ENCODE measurements around the gene KIAA0930.

The KIAA0930 gene

DNA sequence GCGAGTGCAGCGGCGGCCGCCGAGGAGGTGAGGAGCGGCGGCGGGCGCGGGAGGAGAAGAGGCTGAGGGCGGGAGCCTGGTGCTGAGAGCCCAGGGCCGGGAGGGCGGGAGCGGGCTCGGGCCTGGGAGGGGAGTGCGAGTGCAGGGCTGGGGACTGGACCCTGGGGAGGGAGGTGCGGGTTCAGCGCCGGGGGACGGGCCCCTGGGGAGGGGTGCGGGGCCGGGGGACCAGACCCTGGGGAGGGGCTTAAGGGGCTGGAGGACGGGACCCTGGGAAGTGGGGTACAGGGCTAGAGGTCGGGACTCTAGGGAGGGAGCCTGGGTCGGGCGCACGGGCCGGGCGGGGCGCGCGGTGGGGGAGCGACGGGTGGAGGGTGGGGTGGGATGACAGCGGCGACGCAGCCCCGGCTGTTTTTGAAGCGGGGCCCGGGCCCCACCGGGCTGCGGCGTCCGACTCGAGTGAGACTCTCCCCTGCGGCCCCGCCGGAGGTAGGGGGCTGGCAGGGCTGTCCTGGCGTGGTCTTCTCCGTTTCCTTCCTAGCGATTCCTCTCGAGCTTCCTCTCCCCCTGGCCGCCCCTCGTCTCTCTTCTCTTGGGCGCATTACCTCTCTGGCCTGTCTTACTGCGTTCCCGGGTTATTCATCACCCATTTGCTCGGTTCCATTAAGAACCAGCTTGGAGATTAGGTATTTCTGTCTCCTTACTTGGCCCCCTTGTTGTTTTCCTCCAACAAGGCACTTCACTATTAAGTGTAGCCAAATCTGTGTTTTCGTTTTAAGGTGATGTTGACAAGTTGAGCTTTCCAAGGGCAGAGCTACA lies 76.2 kb downstream of the KIAA0930 start:
- TF ChIP-seq BACH2 (CRISPR knock-in tag; IDR thresholded peaks at IDR 0.05; ENCODE audit: borderline replicate concordance) = no peak
- no peak for TF ChIP-seq RARB (CRISPR knock-in tag; IDR thresholded peaks at IDR 0.05)
- ATAC-seq = peak; percentile 52

DNA sequence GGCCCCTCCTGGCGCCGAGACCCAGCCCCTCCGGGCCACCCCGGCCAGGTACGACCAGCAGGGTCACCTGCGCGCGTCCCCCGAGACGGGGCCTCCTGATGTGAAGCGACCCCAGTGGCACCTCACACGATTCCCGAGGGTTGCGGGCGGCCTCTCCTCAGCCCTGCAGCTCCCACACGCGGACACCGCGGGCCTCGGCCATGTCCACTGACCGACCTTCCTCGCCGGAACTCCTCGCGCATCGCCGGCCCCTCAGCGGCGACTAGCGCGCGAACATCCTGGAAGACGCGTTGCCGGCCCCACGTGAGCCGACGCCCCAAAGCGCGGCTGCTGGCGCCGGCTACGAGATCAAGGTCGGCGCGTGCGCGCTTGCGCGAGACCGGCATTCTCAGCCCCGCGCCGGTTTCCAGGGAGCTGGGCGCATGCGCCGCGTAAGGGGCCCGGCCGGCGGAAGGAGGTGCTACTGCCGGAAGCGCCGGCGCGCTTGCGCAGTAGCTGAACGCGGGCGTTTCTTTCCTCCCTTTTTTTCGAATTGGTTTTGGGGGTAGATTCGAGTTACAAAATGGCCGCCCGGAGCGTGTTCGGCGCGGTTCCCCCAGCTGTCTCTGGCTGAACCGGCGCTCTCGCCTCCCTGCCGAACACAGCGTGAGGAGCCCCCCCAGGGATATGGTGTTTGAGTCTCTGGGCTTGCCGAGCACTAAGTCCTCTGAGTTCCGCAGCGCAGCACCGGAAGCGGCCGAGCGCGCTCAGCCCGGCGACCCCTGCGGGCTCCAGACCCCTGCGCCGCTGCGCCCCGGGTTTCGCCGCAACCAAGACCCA lies 77.0 kb downstream of the KIAA0930 start, which contains the start of gene NUP50:
TSS of gene NUP50 (plus strand) at position 475 of the 819 bp plus-strand sequence. CDS start 4,253 bp downstream, outside the sequence.
- ATAC-seq = peak; percentile 86
- no peak for TF ChIP-seq OSR1 (CRISPR knock-in tag; IDR thresholded peaks at IDR 0.05)
- no peak for TF ChIP-seq TOX (CRISPR knock-in tag; IDR thresholded peaks at IDR 0.05; ENCODE audit: borderline replicate concordance)
- TF ChIP-seq, protein P1, sequence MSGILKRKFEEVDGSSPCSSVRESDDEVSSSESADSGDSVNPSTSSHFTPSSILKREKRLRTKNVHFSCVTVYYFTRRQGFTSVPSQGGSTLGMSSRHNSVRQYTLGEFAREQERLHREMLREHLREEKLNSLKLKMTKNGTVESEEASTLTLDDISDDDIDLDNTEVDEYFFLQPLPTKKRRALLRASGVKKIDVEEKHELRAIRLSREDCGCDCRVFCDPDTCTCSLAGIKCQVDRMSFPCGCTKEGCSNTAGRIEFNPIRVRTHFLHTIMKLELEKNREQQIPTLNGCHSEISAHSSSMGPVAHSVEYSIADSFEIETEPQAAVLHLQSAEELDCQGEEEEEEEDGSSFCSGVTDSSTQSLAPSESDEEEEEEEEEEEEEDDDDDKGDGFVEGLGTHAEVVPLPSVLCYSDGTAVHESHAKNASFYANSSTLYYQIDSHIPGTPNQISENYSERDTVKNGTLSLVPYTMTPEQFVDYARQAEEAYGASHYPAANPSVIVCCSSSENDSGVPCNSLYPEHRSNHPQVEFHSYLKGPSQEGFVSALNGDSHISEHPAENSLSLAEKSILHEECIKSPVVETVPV (CRISPR knock-in tag; IDR thresholded peaks at IDR 0.05) = no peak
- no peak for TF ChIP-seq CSDC2 (CRISPR knock-in tag; IDR thresholded peaks at IDR 0.05)

DNA sequence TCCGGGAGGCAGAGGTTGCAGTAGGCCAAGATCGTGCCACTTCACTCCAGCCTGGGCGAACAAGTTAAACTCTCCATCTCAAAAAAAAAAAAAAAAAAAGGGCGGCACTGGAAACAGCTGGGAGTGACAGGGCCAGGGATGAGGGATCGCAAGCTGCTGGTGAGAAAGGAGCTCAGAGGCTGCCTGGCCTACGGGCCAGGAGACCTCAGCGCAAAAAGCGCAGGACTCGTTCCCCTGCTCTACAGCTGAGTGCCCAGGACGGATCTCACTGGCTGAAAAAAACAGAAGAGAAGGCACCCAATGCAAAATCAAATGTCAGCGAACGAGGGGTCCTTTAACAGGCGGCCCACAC lies 77.6 kb downstream of the KIAA0930 start:
- TF ChIP-seq ZC3H10 (CRISPR knock-in tag; IDR thresholded peaks at IDR 0.05) (no peak), OSR1 (CRISPR knock-in tag; IDR thresholded peaks at IDR 0.05) (no peak), ARNTL (CRISPR knock-in tag; IDR thresholded peaks at IDR 0.05; ENCODE audit: borderline replicate concordance, low read depth) (no peak), ESRRG (CRISPR knock-in tag; IDR thresholded peaks at IDR 0.05) (no peak), PPARA (CRISPR knock-in tag; IDR thresholded peaks at IDR 0.05; ENCODE audit: borderline replicate concordance) (no peak)
- peak; percentile 62 for ATAC-seq

DNA sequence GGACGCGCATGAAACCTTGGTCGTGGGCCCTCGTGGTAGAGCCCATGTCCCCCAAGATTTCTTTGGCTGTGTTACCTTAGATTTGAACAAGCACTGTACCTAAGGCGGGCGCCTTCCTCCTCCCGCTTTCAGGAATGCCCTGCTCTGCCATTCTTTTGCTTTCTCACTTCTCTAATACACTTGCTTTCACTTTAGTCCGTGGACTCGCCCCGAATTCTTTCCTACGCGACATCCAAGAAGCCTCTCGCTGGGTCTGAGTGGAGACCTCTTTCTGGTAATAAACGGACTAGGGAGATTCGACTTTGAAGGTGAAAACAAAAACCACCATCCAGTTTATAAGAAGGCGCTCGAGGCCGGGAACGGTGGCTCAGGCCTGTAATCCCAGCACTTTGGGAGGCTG lies 78.2 kb downstream of the KIAA0930 start:
- ATAC-seq = no peak
- no peak for TF ChIP-seq ZNF70 (CRISPR knock-in tag; IDR thresholded peaks at IDR 0.05)
- no peak for TF ChIP-seq PPARA (CRISPR knock-in tag; IDR thresholded peaks at IDR 0.05; ENCODE audit: borderline replicate concordance)
- TF ChIP-seq GLIS3 (CRISPR knock-in tag; IDR thresholded peaks at IDR 0.05) = no peak
- no peak for TF ChIP-seq ZFP30 (CRISPR knock-in tag; IDR thresholded peaks at IDR 0.05)
- no peak for TF ChIP-seq BACH2 (CRISPR knock-in tag; IDR thresholded peaks at IDR 0.05; ENCODE audit: borderline replicate concordance)
- no peak for TF ChIP-seq TCF4 (CRISPR knock-in tag; IDR thresholded peaks at IDR 0.05; ENCODE audit: borderline replicate concordance)
- no peak for TF ChIP-seq ZFP3 (CRISPR knock-in tag; IDR thresholded peaks at IDR 0.05)
- TF ChIP-seq, protein P1 (CRISPR knock-in tag; IDR thresholded peaks at IDR 0.05) = no peak
- no peak for TF ChIP-seq CSDC2 (CRISPR knock-in tag; IDR thresholded peaks at IDR 0.05)

DNA sequence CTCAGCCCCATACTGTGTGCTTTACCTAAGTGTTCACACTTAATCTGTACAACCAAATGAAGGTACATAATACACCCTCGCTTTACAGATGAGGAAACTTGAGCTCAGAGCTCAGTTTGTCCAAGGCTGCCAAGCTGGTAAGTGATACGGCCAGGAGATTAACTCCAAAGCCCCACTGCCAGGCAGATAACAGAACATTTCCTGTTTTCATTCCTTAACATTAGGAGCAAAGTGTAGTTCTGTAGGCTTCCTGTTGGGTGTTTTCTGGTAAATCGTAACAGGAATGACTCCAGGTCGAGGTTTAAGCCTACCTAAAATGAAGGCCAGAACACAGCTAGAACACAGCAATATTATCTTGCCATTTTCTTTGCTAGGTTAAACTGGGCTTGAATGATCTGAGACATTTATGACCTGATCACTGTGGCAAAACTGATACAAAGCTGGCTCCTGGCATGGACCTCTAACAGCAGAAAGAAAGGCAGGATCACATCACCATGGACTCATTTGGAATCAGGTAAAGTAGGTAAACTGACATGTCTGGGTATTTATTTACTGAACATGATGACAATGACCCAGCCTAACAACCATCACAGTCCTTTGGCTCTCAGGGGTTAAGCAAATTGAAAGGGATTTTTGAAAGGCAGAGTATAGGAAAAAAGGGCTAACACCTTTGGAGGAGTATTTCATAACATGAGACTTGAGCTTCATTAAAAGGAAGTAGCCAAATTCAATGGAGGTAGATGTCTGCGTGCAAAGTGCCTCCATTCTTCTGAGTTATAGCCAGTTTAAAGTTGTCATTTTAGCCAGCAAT lies 80.8 kb downstream of the KIAA0930 start:
- ATAC-seq = peak; percentile 14; the same call in 1 of the 3 replicates
- TF ChIP-seq ESRRG (CRISPR knock-in tag; IDR thresholded peaks at IDR 0.05) = no peak
- TF ChIP-seq ISL1 (CRISPR knock-in tag; IDR thresholded peaks at IDR 0.05) = no peak
- TF ChIP-seq OSR1 (CRISPR knock-in tag; IDR thresholded peaks at IDR 0.05) = no peak
- TF ChIP-seq RARB (CRISPR knock-in tag; IDR thresholded peaks at IDR 0.05) = no peak
- no peak for TF ChIP-seq ZNF8 (CRISPR knock-in tag; IDR thresholded peaks at IDR 0.05)
- TF ChIP-seq GLIS3 (CRISPR knock-in tag; IDR thresholded peaks at IDR 0.05) = no peak
- TF ChIP-seq ZNF565 (CRISPR knock-in tag; conservative IDR thresholded peaks at IDR 0.05; ENCODE audit: low read depth) = no peak
- TF ChIP-seq, protein P2, sequence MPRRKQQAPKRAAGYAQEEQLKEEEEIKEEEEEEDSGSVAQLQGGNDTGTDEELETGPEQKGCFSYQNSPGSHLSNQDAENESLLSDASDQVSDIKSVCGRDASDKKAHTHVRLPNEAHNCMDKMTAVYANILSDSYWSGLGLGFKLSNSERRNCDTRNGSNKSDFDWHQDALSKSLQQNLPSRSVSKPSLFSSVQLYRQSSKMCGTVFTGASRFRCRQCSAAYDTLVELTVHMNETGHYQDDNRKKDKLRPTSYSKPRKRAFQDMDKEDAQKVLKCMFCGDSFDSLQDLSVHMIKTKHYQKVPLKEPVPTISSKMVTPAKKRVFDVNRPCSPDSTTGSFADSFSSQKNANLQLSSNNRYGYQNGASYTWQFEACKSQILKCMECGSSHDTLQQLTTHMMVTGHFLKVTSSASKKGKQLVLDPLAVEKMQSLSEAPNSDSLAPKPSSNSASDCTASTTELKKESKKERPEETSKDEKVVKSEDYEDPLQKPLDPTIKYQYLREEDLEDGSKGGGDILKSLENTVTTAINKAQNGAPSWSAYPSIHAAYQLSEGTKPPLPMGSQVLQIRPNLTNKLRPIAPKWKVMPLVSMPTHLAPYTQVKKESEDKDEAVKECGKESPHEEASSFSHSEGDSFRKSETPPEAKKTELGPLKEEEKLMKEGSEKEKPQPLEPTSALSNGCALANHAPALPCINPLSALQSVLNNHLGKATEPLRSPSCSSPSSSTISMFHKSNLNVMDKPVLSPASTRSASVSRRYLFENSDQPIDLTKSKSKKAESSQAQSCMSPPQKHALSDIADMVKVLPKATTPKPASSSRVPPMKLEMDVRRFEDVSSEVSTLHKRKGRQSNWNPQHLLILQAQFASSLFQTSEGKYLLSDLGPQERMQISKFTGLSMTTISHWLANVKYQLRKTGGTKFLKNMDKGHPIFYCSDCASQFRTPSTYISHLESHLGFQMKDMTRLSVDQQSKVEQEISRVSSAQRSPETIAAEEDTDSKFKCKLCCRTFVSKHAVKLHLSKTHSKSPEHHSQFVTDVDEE (CRISPR knock-in tag; IDR thresholded peaks at IDR 0.05) = no peak
- TF ChIP-seq, protein P3, sequence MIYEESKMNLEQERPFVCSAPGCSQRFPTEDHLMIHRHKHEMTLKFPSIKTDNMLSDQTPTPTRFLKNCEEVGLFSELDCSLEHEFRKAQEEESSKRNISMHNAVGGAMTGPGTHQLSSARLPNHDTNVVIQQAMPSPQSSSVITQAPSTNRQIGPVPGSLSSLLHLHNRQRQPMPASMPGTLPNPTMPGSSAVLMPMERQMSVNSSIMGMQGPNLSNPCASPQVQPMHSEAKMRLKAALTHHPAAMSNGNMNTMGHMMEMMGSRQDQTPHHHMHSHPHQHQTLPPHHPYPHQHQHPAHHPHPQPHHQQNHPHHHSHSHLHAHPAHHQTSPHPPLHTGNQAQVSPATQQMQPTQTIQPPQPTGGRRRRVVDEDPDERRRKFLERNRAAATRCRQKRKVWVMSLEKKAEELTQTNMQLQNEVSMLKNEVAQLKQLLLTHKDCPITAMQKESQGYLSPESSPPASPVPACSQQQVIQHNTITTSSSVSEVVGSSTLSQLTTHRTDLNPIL (CRISPR knock-in tag; IDR thresholded peaks at IDR 0.05; ENCODE audit: low read depth) = no peak
- no peak for TF ChIP-seq ZC3H10 (CRISPR knock-in tag; IDR thresholded peaks at IDR 0.05)
- TF ChIP-seq PPARA (CRISPR knock-in tag; IDR thresholded peaks at IDR 0.05; ENCODE audit: borderline replicate concordance) = no peak
- TF ChIP-seq ZNF70 (CRISPR knock-in tag; IDR thresholded peaks at IDR 0.05) = no peak
- no peak for TF ChIP-seq SNAI2 (CRISPR knock-in tag; IDR thresholded peaks at IDR 0.05)

All from SK-N-SH treated with all-trans-retinoic acid at 6 μM for 48 hours (cell line).